KOPT-K1 (cell line): ENCODE measurements around the gene ABL2.

Source experiments
- H3K27ac ChIP-seq: fragments of 200-600 bp; sonication (generic); 2 replicates; pipeline ENCODE4 v1.5.1; 2016; ENCODE audit warnings: antibody characterized with exemption, mild to moderate bottlenecking, low read depth, low read length; ENCODE audit not compliant: poor library complexity, severe bottlenecking
- H3K36me3 ChIP-seq: fragments of 200-600 bp; sonication (generic); 2 replicates; pipeline ENCODE4 v1.5.1; 2017; ENCODE audit warnings: antibody characterized with exemption, mild to moderate bottlenecking, low read length, moderate library complexity; ENCODE audit not compliant: insufficient read depth
- H3K9me3 ChIP-seq: fragments of 200-600 bp; sonication (generic); 2 replicates; pipeline ENCODE4 v1.5.1; 2017; ENCODE audit warnings: antibody characterized with exemption, low read length, mild to moderate bottlenecking; ENCODE audit not compliant: insufficient read depth, poor library complexity, severe bottlenecking

Gene ABL2

GRCh38 chr1:179053486-179053885, 176.0 kb downstream of the ABL2 start:
- Histone ChIP-seq H3K27ac (no peak overlapping the region), H3K9me3 (peaks cover 9% of the 10 kb centered on the region), H3K36me3 (peaks cover 24% of the 10 kb centered on the region)

GRCh38 chr1:179052776-179053175, 176.7 kb downstream of the ABL2 start:
- Histone ChIP-seq H3K9me3 (peaks cover 9% of the 10 kb centered on the region), H3K27ac (no peak overlapping the region), H3K36me3 (peaks cover 24% of the 10 kb centered on the region)
